COLO668 (cell line): ENCODE results near the gene SMCO4.

ENCODE experiments used
- DNase-seq: peaks from one replicate; lab custom pipeline; 2025; ENCODE audit not compliant: unreplicated experiment; lab: John Stamatoyannopoulos, UW

SMCO4 gene

GRCh38 chr11:93529707-93530467 lies 13.3 kb downstream of the SMCO4 start:
- no peak for DNase-seq

GRCh38 chr11:93528757-93529645 lies 14.2 kb downstream of the SMCO4 start:
- peak; percentile 26 for DNase-seq

GRCh38 chr11:93528252-93528651 lies 14.9 kb downstream of the SMCO4 start:
- no peak for DNase-seq

GRCh38 chr11:93526641-93527583 lies 16.3 kb downstream of the SMCO4 start:
- no peak for DNase-seq

- no peak for DNase-seq
These were observed 16.9 kb downstream of the SMCO4 start for GRCh38 chr11:93526346-93526633.

GRCh38 chr11:93525601-93526345 lies 17.4 kb downstream of the SMCO4 start:
- no peak for DNase-seq

- no peak for DNase-seq
These were observed 18.3 kb downstream of the SMCO4 start for GRCh38 chr11:93524858-93525257.

- DNase-seq: no peak
These were observed 19.0 kb downstream of the SMCO4 start for GRCh38 chr11:93524173-93524536.

- peak; percentile 28 for DNase-seq
These were observed 22.3 kb downstream of the SMCO4 start for GRCh38 chr11:93520726-93521509.

GRCh38 chr11:93519179-93519578 lies 24.0 kb downstream of the SMCO4 start:
- peak; percentile 28 for DNase-seq

GRCh38 chr11:93518081-93518480 lies 25.1 kb downstream of the SMCO4 start:
- no peak for DNase-seq

- no peak for DNase-seq
These were observed 25.6 kb downstream of the SMCO4 start for GRCh38 chr11:93517611-93518010.

- DNase-seq: no peak
These were observed 26.1 kb downstream of the SMCO4 start for GRCh38 chr11:93517041-93517440.

GRCh38 chr11:93515441-93516025 lies 27.7 kb downstream of the SMCO4 start:
- no peak for DNase-seq

- no peak for DNase-seq
These were observed 28.5 kb downstream of the SMCO4 start for GRCh38 chr11:93514712-93515111.

- no peak for DNase-seq
These were observed 29.4 kb downstream of the SMCO4 start for GRCh38 chr11:93513772-93514171.

- no peak for DNase-seq
These were observed 30.1 kb downstream of the SMCO4 start for GRCh38 chr11:93512949-93513667.

GRCh38 chr11:93512073-93512475 lies 31.1 kb downstream of the SMCO4 start:
- no peak for DNase-seq
